GM21390 (cell line): Measurements from ENCODE around the gene CYP4X1.
"Not testable (repeated sequence)": the region's sequence is repeated elsewhere in the genome, so short reads cannot be mapped to it uniquely, and the experiment has no call there.

ENCODE experiments used
- ATAC-seq: cut with Tn5 transposase; IDR thresholded peaks from one replicate; pipeline ENCODE4 v1.9.1; 2021; ENCODE audit not compliant: unreplicated experiment

The CYP4X1 gene

DNA sequence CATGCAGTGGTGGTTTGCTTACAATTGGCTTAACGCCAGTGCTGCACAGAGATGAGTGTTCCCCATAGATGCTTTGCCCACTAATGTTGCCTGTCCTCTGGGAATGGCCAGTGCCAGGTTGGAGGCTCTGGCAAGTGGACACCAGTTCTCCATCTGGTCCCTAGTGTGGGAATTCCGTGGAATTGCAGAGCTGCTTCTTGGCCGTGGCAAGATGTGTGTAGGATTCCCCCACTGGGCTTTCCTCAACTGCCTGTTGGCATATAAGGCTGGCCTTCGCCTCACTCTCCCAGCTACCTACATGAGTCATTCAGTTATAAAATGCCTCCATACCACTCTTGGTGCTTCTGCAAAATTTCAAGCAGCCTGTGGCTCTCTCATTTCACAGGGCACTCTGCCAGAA lies 45.6 kb downstream of the CYP4X1 start:
- not testable (repeated sequence) for ATAC-seq

DNA sequence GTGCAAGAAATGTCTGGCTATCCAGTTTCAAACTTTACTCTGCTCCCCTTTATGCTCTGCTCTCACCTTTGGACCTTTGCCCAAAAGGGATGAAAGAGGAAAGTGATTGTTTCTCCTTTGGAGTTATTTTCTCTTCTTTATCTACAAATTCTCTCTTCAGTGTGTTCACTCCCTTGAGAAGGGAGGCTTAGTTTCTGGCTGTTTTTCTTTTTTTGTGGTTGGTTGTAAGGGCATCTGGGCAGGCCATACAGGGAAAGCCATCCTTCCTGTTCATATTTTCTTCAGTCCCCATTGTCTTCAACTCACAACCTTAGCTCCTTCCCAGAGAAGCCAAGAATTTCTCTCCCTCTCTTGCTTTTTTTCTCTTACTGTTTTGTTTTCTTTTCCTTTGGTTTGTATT lies 46.0 kb downstream of the CYP4X1 start:
- ATAC-seq = not testable (repeated sequence)

DNA sequence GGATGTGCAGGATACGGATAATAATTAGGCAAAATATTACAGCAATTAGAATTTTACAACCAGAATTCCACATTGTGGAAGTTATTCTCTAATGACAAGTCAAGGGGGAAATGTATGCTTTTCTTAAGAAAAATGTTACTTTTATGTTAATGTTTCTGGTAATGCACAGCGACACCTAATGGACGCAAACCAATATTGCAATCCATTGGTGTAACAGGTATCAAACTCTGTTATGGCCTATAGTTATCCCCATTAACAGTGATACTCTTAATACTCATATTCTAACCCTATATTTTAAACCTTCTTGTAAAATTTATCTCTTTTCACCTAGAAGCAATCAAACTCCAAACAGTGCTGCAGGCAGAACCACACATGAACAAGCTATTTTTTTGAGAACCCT lies 65.9 kb downstream of the CYP4X1 start:
- ATAC-seq = not testable (repeated sequence)

DNA sequence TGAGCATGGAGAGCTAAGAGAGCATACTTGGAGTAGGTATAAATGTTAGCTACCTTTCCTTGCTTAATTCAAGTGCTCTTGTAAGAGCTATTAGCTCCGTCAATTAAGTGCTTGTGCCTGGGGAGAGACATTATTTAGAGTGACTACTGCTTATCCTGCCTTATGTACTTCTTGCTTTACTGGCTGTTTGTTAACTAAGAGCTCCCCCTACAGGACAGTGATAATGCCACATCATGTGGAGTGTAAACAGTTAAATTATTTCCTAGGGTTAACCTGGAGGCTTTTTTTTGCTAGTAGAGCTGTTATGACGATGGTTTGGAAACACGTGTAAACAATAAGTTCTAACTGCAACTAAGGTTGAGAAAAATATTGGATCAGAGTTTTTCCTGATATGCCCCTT lies 68.0 kb downstream of the CYP4X1 start:
- ATAC-seq = not testable (repeated sequence)
